Measurements from ENCODE around the gene RXRA. TPM values are rescaled to one million over a fixed set of nuclear protein-coding genes. Genes with fewer than 3 reads are reported as not detected.

Gene RXRA
- polyA plus RNA-seq, 1 of the 3 experiments (the other 2 are of a cell fraction) = 7.6 TPM

DNA sequence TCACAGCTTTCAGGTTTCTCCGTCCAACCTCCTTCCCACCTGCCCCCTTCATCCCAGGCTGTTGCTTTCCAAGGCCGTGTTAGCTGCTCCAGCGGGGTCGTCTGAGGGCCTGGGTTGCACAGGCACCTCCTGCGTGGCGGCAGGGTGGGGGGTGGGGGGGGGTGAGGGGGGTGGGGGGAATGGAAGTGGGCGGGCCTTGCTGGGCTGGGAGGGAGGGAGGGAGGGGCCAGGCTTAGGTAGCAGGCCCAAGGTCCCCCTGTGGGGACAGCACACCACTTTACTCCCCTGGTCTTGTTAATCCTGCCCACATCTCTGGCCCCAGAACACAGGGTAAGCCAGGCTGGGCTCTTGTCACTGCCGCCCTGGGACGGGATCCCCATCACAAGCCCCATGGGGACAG, 99.1 kb downstream of the RXRA start:
- Histone ChIP-seq H3K4me1 (ENCODE audit: control insufficient read depth in 1 of 2, insufficient read depth in 2 of 2, low read depth in 1 of 2, low read length in 1 of 2) (no peaks in the 10 kb centered on the region; a peak in 1 of 4 replicates), H3K9me2 (no peaks in the 10 kb centered on the region), H3K4me2 (no peak overlapping the region), H3K36me3 (replicated peaks in 1 of 2; ENCODE audit: control insufficient read depth in 1 of 2, insufficient read depth in 2 of 2, low read length in 1 of 2) (peaks cover 0 to 9% of the 10 kb centered on the region in 2 experiments), H4K20me1 (ENCODE audit: insufficient read depth) (no peaks in the 10 kb centered on the region), H3F3A (replicated peaks; ENCODE audit: insufficient read depth) (no peaks in the 10 kb centered on the region), H3K79me2 (ENCODE audit: insufficient read depth) (no peaks in the 10 kb centered on the region), H3K4me3 (ENCODE audit: low read depth in 2 of 2, low read length in 1 of 2) (no peak overlapping the region), H3K27ac (ENCODE audit: low read depth in 2 of 2, low read length in 1 of 2) (no peak overlapping the region), H3K9me3 (no peaks in the 10 kb centered on the region), H3K27me3 (ENCODE audit: insufficient read depth) (no peaks in the 10 kb centered on the region), H3K9ac (no peak overlapping the region), H2AFZ (ENCODE audit: low read depth) (no peak overlapping the region)
- no peak for DNase-seq
- TF ChIP-seq, protein P1, sequence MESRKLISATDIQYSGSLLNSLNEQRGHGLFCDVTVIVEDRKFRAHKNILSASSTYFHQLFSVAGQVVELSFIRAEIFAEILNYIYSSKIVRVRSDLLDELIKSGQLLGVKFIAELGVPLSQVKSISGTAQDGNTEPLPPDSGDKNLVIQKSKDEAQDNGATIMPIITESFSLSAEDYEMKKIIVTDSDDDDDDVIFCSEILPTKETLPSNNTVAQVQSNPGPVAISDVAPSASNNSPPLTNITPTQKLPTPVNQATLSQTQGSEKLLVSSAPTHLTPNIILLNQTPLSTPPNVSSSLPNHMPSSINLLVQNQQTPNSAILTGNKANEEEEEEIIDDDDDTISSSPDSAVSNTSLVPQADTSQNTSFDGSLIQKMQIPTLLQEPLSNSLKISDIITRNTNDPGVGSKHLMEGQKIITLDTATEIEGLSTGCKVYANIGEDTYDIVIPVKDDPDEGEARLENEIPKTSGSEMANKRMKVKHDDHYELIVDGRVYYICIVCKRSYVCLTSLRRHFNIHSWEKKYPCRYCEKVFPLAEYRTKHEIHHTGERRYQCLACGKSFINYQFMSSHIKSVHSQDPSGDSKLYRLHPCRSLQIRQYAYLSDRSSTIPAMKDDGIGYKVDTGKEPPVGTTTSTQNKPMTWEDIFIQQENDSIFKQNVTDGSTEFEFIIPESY (IDR thresholded peaks at IDR 0.05; ENCODE audit: borderline replicate concordance, low read depth) = no peak
- no peak for TF ChIP-seq MXI1 (IDR thresholded peaks at IDR 0.05; ENCODE audit: low read depth, low read length)
- no peak for TF ChIP-seq EZH2phosphoT487 (IDR thresholded peaks at IDR 0.05; ENCODE audit: borderline replicate concordance, low read depth)
- TF ChIP-seq FOXJ3 (CRISPR knock-in tag; IDR thresholded peaks at IDR 0.05) = no peak
- TF ChIP-seq CHD2 (IDR thresholded peaks at IDR 0.05; ENCODE audit: low read length, partially characterized antibody) = no peak
- CTCF ChIA-PET = interaction anchor here (1.6 kb wide), 1 partner anchor 11 kb away, joined by 4 read pairs; no protein-coding TSS in a partner anchor
- 67% methylated on average over 3 of the region's 9 CpGs for WGBS (ENCODE audit: low lambda C conversion rate)
- POLR2A ChIA-PET = no interaction called here

DNA sequence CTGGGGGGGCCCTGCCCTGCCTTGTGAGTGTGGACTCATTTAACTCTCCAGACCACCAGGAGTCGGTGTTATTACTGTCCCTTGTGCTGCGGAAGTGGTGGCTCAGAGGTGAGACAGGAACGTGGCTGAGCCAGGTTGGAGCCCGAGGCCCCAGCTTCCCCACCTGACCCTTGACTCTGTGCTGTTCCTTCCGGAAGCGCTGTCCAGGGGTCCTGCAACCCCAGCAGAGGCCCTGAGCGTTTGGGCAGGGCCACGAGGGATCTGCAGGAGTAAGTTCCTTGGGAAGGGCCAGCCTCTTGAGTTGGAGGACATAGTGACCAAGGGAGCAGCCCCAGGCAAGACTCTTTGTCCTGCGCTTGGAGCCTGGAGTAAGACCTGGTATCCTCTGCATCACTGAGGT, 99.6 kb downstream of the RXRA start:
- no peaks in the 10 kb centered on the region for H3K27me3 ChIP-seq (ENCODE audit: insufficient read depth)

More for the DNA sequence above, 99.6 kb downstream of the RXRA start:
- H2AFZ ChIP-seq (ENCODE audit: low read depth) = no peak overlapping the region
- no peaks in the 10 kb centered on the region for H4K20me1 ChIP-seq (ENCODE audit: insufficient read depth)
- H3K4me2 ChIP-seq = no peak overlapping the region
- no peak overlapping the region for H3K27ac ChIP-seq (ENCODE audit: low read depth in 2 of 2, low read length in 1 of 2)
- TF ChIP-seq, protein P2, sequence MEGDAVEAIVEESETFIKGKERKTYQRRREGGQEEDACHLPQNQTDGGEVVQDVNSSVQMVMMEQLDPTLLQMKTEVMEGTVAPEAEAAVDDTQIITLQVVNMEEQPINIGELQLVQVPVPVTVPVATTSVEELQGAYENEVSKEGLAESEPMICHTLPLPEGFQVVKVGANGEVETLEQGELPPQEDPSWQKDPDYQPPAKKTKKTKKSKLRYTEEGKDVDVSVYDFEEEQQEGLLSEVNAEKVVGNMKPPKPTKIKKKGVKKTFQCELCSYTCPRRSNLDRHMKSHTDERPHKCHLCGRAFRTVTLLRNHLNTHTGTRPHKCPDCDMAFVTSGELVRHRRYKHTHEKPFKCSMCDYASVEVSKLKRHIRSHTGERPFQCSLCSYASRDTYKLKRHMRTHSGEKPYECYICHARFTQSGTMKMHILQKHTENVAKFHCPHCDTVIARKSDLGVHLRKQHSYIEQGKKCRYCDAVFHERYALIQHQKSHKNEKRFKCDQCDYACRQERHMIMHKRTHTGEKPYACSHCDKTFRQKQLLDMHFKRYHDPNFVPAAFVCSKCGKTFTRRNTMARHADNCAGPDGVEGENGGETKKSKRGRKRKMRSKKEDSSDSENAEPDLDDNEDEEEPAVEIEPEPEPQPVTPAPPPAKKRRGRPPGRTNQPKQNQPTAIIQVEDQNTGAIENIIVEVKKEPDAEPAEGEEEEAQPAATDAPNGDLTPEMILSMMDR (IDR thresholded peaks at IDR 0.05) = no peak
- TF ChIP-seq, protein P3, sequence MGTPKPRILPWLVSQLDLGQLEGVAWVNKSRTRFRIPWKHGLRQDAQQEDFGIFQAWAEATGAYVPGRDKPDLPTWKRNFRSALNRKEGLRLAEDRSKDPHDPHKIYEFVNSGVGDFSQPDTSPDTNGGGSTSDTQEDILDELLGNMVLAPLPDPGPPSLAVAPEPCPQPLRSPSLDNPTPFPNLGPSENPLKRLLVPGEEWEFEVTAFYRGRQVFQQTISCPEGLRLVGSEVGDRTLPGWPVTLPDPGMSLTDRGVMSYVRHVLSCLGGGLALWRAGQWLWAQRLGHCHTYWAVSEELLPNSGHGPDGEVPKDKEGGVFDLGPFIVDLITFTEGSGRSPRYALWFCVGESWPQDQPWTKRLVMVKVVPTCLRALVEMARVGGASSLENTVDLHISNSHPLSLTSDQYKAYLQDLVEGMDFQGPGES (IDR thresholded peaks at IDR 0.05; ENCODE audit: low read depth, low read length) = no peak
- no peak for TF ChIP-seq JUND (IDR thresholded peaks at IDR 0.05)
- no peak for TF ChIP-seq ELF1 (IDR thresholded peaks at IDR 0.05)
- TF ChIP-seq POLR2AphosphoS5 (IDR thresholded peaks at IDR 0.05; ENCODE audit: low read depth, low read length) = no peak
- TF ChIP-seq SIN3A (IDR thresholded peaks at IDR 0.05; ENCODE audit: borderline replicate concordance, low read depth, low read length) = no peak
- TF ChIP-seq RXRA (IDR thresholded peaks at IDR 0.05; ENCODE audit: borderline replicate concordance, low read depth) = no peak
- TF ChIP-seq, protein P4, sequence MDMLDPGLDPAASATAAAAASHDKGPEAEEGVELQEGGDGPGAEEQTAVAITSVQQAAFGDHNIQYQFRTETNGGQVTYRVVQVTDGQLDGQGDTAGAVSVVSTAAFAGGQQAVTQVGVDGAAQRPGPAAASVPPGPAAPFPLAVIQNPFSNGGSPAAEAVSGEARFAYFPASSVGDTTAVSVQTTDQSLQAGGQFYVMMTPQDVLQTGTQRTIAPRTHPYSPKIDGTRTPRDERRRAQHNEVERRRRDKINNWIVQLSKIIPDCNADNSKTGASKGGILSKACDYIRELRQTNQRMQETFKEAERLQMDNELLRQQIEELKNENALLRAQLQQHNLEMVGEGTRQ (IDR thresholded peaks at IDR 0.05; ENCODE audit: borderline replicate concordance, low read depth, low read length) = no peak
- no peak for TF ChIP-seq SMC3 (IDR thresholded peaks at IDR 0.05; ENCODE audit: low read depth, low read length)
- H3F3A ChIP-seq (replicated peaks; ENCODE audit: insufficient read depth) = no peaks in the 10 kb centered on the region
- no peak for DNase-seq
- no peaks in the 10 kb centered on the region for H3K9me2 ChIP-seq
- 94% methylated on average over 6 of the region's 9 CpGs for WGBS (ENCODE audit: low lambda C conversion rate)
- no peaks in the 10 kb centered on the region; a peak in 1 of 4 replicates for H3K4me1 ChIP-seq (ENCODE audit: control insufficient read depth in 1 of 2, insufficient read depth in 2 of 2, low read depth in 1 of 2, low read length in 1 of 2)
- CTCF ChIA-PET = interaction anchor here (1.6 kb wide), 1 partner anchor 12 kb away, joined by 4 read pairs; no protein-coding TSS in a partner anchor
- POLR2A ChIA-PET = no interaction called here
- H3K9ac ChIP-seq = no peak overlapping the region
- H3K4me3 ChIP-seq (ENCODE audit: low read depth in 2 of 2, low read length in 1 of 2) = no peak overlapping the region
- H3K36me3 ChIP-seq (replicated peaks in 1 of 2; ENCODE audit: control insufficient read depth in 1 of 2, insufficient read depth in 2 of 2, low read length in 1 of 2) = peaks cover 0 to 9% of the 10 kb centered on the region in 2 experiments
- no peaks in the 10 kb centered on the region for H3K79me2 ChIP-seq (ENCODE audit: insufficient read depth)
- no peaks in the 10 kb centered on the region for H3K9me3 ChIP-seq
